OCI-LY1 (cell line): ENCODE results near the gene ZDHHC16.

Experiments used
- EZH2 ChIP-seq: fragments of 200-600 bp; sonication (generic), shearing (Covaris generic); IDR thresholded peaks from 2 replicates; pipeline ENCODE4 v1.8.0; 2017; ENCODE audit warnings: borderline replicate concordance, mixed run types, mild to moderate bottlenecking, antibody characterized with exemption, low read length, moderate library complexity, mixed read lengths
- TF ChIP-seq, protein P1 (sequence below): fragments of 200-600 bp; sonication (generic), shearing (Covaris generic); IDR thresholded peaks from 2 replicates; pipeline ENCODE4 v1.5.1; 2017; ENCODE audit warnings: mild to moderate bottlenecking, antibody characterized with exemption, low read length, moderate library complexity, mixed read lengths

DNA sequence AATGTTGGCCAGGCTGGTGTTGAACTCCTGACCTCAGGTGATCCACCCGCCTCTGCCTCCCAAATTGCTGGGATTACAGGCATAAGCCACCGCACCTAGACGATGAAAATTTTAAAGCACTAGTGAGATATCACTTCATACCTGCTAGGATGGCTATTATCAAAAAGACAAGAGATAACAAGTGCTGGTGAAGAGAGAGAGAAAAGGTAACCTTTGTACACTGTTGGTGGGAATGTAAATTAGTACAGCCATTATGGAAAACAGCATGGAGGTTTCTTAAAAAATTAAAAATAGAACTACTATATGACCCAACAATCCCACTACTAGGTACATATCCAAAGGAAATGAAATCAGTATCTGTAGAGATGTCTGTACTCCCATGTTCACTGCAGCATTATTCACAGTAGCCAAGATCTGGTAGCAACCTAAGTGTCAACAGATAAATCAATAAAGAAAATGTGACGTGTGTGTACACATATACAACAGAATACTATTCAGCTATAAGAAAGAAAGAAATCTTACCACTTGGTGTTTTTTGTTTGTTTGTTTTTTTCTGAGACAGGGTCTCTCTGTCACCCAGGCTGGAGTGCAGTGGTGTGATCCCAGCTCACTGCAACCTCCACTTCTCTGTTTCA lies 39.8 kb downstream of the ZDHHC16 start:
- TF ChIP-seq, protein P1, sequence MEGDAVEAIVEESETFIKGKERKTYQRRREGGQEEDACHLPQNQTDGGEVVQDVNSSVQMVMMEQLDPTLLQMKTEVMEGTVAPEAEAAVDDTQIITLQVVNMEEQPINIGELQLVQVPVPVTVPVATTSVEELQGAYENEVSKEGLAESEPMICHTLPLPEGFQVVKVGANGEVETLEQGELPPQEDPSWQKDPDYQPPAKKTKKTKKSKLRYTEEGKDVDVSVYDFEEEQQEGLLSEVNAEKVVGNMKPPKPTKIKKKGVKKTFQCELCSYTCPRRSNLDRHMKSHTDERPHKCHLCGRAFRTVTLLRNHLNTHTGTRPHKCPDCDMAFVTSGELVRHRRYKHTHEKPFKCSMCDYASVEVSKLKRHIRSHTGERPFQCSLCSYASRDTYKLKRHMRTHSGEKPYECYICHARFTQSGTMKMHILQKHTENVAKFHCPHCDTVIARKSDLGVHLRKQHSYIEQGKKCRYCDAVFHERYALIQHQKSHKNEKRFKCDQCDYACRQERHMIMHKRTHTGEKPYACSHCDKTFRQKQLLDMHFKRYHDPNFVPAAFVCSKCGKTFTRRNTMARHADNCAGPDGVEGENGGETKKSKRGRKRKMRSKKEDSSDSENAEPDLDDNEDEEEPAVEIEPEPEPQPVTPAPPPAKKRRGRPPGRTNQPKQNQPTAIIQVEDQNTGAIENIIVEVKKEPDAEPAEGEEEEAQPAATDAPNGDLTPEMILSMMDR: no peak
- TF ChIP-seq EZH2: no peak
